ENCODE results near the gene RPA4. TPM values are rescaled to one million over a fixed set of nuclear protein-coding genes. Genes with fewer than 3 reads are reported as not detected.

The RPA4 gene
- total RNA-seq, 1 donor from 2014 or later = 0.56 TPM

GRCh38 chrX:96909291-96909690 lies 25.6 kb downstream of the RPA4 start:
- DNase-seq (ENCODE audit: extremely low spot score, unreplicated experiment) = no peak
- Mint-ChIP-seq H3K4me3 (ENCODE audit: unreplicated experiment) (no peak overlapping the region), H3K36me3 (ENCODE audit: unreplicated experiment) (no peaks in the 10 kb centered on the region), H3K27ac (ENCODE audit: unreplicated experiment) (no peak overlapping the region), H3K9me3 (ENCODE audit: unreplicated experiment) (no peaks in the 10 kb centered on the region), H3K27me3 (ENCODE audit: unreplicated experiment) (no peaks in the 10 kb centered on the region), H3K4me1 (ENCODE audit: unreplicated experiment) (no peaks in the 10 kb centered on the region)
- no peak for TF ChIP-seq CTCF (IDR thresholded peaks at IDR 0.05)

DNA sequence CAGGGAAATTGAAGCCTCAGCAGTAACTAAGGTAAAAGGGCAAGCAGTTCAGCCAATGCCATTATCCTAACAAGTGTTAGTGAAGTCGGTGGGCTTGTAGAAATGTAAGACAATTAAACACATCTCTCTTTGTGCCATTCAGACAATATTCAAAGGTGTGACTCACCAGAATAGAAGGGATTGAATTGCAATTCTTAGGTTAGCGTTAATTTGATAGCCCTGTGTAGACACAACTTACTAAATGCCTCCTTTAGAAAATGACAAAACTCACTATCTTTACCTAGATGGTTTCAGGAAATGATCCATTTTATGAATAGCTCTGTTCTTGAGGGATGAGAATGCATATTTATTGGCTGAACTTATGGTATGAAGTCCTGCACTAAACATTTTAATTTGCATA lies 35.2 kb downstream of the RPA4 start:
- H3K27ac Mint-ChIP-seq (ENCODE audit: unreplicated experiment) = no peak overlapping the region
- H3K36me3 Mint-ChIP-seq (ENCODE audit: unreplicated experiment) = no peaks in the 10 kb centered on the region
- DNase-seq (ENCODE audit: extremely low spot score, unreplicated experiment) = no peak
- TF ChIP-seq CTCF (IDR thresholded peaks at IDR 0.05) = no peak
- no peaks in the 10 kb centered on the region for H3K27me3 Mint-ChIP-seq (ENCODE audit: unreplicated experiment)
- H3K9me3 Mint-ChIP-seq (ENCODE audit: unreplicated experiment) = no peaks in the 10 kb centered on the region
- no peak overlapping the region for H3K4me3 Mint-ChIP-seq (ENCODE audit: unreplicated experiment)
- no peaks in the 10 kb centered on the region for H3K4me1 Mint-ChIP-seq (ENCODE audit: unreplicated experiment)

DNA sequence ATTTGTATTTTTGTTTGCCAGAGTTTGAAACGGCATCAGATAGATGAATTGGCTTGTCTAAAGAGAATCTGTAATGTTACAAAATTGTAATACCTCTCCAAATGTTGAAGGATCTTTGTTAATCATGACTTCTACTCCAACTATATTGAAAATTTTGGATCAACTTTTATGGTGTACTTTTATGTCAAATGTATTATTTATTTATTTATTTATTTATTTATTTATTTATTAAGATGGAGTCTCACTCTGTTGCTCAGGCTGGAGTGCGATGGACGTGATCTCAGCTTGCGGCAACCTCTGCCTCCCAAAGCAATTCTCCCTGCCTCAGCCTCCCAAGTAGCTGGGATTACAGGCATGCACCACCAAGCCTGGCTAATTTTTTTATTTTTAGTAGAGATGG lies 36.0 kb downstream of the RPA4 start:
- H3K9me3 Mint-ChIP-seq (ENCODE audit: unreplicated experiment) = no peaks in the 10 kb centered on the region
- no peak for DNase-seq (ENCODE audit: extremely low spot score, unreplicated experiment)
- TF ChIP-seq CTCF (IDR thresholded peaks at IDR 0.05) = no peak
- H3K4me3 Mint-ChIP-seq (ENCODE audit: unreplicated experiment) = no peak overlapping the region
- no peak overlapping the region for H3K27ac Mint-ChIP-seq (ENCODE audit: unreplicated experiment)
- H3K36me3 Mint-ChIP-seq (ENCODE audit: unreplicated experiment) = no peaks in the 10 kb centered on the region
- H3K27me3 Mint-ChIP-seq (ENCODE audit: unreplicated experiment) = no peaks in the 10 kb centered on the region
- no peaks in the 10 kb centered on the region for H3K4me1 Mint-ChIP-seq (ENCODE audit: unreplicated experiment)

GRCh38 chrX:96924581-96924980 lies 40.9 kb downstream of the RPA4 start:
- TF ChIP-seq CTCF (IDR thresholded peaks at IDR 0.05) = no peak
- Mint-ChIP-seq H3K27me3 (ENCODE audit: unreplicated experiment) (no peaks in the 10 kb centered on the region), H3K4me1 (ENCODE audit: unreplicated experiment) (no peaks in the 10 kb centered on the region), H3K27ac (ENCODE audit: unreplicated experiment) (no peak overlapping the region), H3K9me3 (ENCODE audit: unreplicated experiment) (peaks cover 6% of the 10 kb centered on the region), H3K4me3 (ENCODE audit: unreplicated experiment) (no peak overlapping the region), H3K36me3 (ENCODE audit: unreplicated experiment) (no peaks in the 10 kb centered on the region)
- DNase-seq (ENCODE audit: extremely low spot score, unreplicated experiment) = no peak

GRCh38 chrX:96929036-96929435 lies 45.3 kb downstream of the RPA4 start:
- no peaks in the 10 kb centered on the region for H3K36me3 Mint-ChIP-seq (ENCODE audit: unreplicated experiment)
- H3K9me3 Mint-ChIP-seq (ENCODE audit: unreplicated experiment) = peaks cover 6% of the 10 kb centered on the region
- no peaks in the 10 kb centered on the region for H3K4me1 Mint-ChIP-seq (ENCODE audit: unreplicated experiment)
- no peak overlapping the region for H3K4me3 Mint-ChIP-seq (ENCODE audit: unreplicated experiment)
- no peak overlapping the region for H3K27ac Mint-ChIP-seq (ENCODE audit: unreplicated experiment)
- TF ChIP-seq CTCF (IDR thresholded peaks at IDR 0.05) = no peak
- no peak for DNase-seq (ENCODE audit: extremely low spot score, unreplicated experiment)
- no peaks in the 10 kb centered on the region for H3K27me3 Mint-ChIP-seq (ENCODE audit: unreplicated experiment)

Other genes with a start within 250 kb of the RPA4 start
- gene DIAPH2, start 199.1 kb upstream of the RPA4 start, total RNA-seq = 9.3 and 10.8 TPM in 2 replicates

Data from osteocyte (in vitro differentiated cells).